Aorta (tissue), 5 donors: ENCODE data around the gene SECISBP2L. TPM values are rescaled to one million over a fixed set of nuclear protein-coding genes. Genes with fewer than 3 reads are reported as not detected.

Source experiments
- ATAC-seq: fragments of 200-7000 bp; cut with Tn5 transposase; one replicate; pipeline ENCODE4 v1.9.1; 2022; ENCODE audit warnings: moderate library complexity; ENCODE audit not compliant: low FRiP score
- DNase-seq, 2 donors: peaks; one replicate each; pipeline ENCODE4 v3.0.0-alpha.2; 2020
- H3K27ac ChIP-seq, 2 donors: one replicate each; pipeline ENCODE4 v1.5.1; 2013; ENCODE audit warnings: low read length in 2 of 2, mild to moderate bottlenecking in 2 of 2, moderate library complexity in 2 of 2, control low read depth in 1 of 2, inconsistent platforms in 1 of 2, low read depth in 1 of 2
- H3K27me3 ChIP-seq, 2 donors: one replicate each; pipeline ENCODE4 v1.6.1; 2013; ENCODE audit warnings: control low read depth in 1 of 2, low read length in 1 of 2, mild to moderate bottlenecking in 1 of 2, moderate library complexity in 1 of 2; ENCODE audit not compliant: insufficient read depth in 2 of 2, control insufficient read depth in 1 of 2
- H3K36me3 ChIP-seq, 2 donors: one replicate each; pipeline ENCODE4 v1.6.1; 2013; ENCODE audit warnings: control low read depth in 1 of 2, low read length in 1 of 2, mild to moderate bottlenecking in 1 of 2; ENCODE audit not compliant: insufficient read depth in 2 of 2, control insufficient read depth in 1 of 2
- H3K4me1 ChIP-seq, 2 donors: one replicate each; pipeline ENCODE4 v1.6.1; 2013; ENCODE audit warnings: low read length in 2 of 2, control low read depth in 1 of 2, mild to moderate bottlenecking in 1 of 2, moderate library complexity in 1 of 2; ENCODE audit not compliant: insufficient read depth in 2 of 2, control insufficient read depth in 1 of 2
- H3K4me3 ChIP-seq, 2 donors: one replicate each; pipeline ENCODE4 v1.5.1; 2013; ENCODE audit warnings: low read length in 2 of 2, control low read depth in 1 of 2, mild to moderate bottlenecking in 1 of 2
- H3K9me3 ChIP-seq: one replicate; pipeline ENCODE4 v1.6.1; 2013; ENCODE audit warnings: mild to moderate bottlenecking, low read length; ENCODE audit not compliant: control insufficient read depth
- WGBS, 2 donors: extraction: QIAGEN DNeasy Blood & Tissue Kit; methylation state at CpG; one replicate each; pipeline ENCODE4 v1.1.7; 2013; 5-methylcytosine and 5-hydroxymethylcytosine counted together
- intact Hi-C, 2 donors: fragments of 100-400 bp; cut with DNase I; formaldehyde crosslinking; loops; one replicate each; pipeline versions ENCODE4 v1.14.2 to v1.15.0; 2022
- polyA plus RNA-seq, 2 donors: library from polyadenylated mRNA; stranded (reverse); fragments of 200-250 nt; gene quantifications; one replicate each; pipeline ENCODE4 v1.2.3, GENCODE V29; 2013
- total RNA-seq, 2 donors: library from RNA; stranded (reverse); fragmentation: NEBNext Ultra II Directional; extraction: Animal tissue kit (Norgen Biotek cat#: 25700); gene quantifications; one replicate each; pipeline ENCODE4 v1.2.1, GENCODE V29; 2021
- donor health status: healthy with polysubstance abuse.
- donor health status: Bipolar disorder and iron deficiency.
- donor health status: DM: no; HTN: no; CAD: no.
- donor health status: DM: no; HTN: no; CAD: no.
- donor health status: DM: yes; HTN: yes; CAD: no.

SECISBP2L gene
- total and polyA plus RNA-seq, 4 donors = 8.1 to 82.2 (median 46.9) TPM

GRCh38 chr15:48996276-48996675 is 50.0 kb downstream of the SECISBP2L start:
- ATAC-seq (no peak), DNase-seq (no peak)
- Histone ChIP-seq H3K36me3 (peaks cover 4 to 8% of the 10 kb centered on the region in 2 donors), H3K9me3 (no peaks in the 10 kb centered on the region), H3K4me3 (no peak overlapping the region), H3K4me1 (no peaks in the 10 kb centered on the region), H3K27ac (no peak overlapping the region), H3K27me3 (no peaks in the 10 kb centered on the region)
- WGBS, 2 donors = 90 to 92% methylated on average over 2 of the region's 2 CpGs
- intact Hi-C loops = loop anchor here in 1 of 2 donors (10.0 kb wide), 1 partner anchor 129 kb away; no protein-coding TSS in a partner anchor

DNA sequence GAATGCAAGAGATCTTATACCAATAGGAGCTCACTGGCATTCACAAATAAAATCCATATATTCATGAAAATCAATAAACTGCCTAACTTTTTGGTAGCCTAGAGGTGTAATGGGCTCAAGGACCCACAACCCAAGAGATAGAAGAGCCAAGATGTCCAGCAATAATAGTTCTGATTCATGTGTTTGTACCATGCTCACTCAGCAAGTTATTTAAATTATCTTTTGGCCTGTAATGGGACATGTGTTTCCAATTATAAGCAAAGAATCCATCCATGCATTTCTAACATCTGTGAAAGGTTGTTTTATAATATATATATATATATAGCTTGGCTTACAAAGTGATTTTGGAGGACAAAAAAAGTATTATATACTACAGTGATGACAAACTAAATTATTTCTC is 52.9 kb downstream of the SECISBP2L start:
- no peak overlapping the region for H3K4me3 ChIP-seq
- DNase-seq (no peak), ATAC-seq (no peak)
- no peaks in the 10 kb centered on the region for H3K4me1 ChIP-seq
- peaks cover 5 to 6% of the 10 kb centered on the region in 2 donors for H3K36me3 ChIP-seq
- no peak overlapping the region for H3K27ac ChIP-seq
- H3K9me3 ChIP-seq = no peaks in the 10 kb centered on the region
- intact Hi-C loops = loop anchor here in 1 of 2 donors (10.0 kb wide), 1 partner anchor 131 kb away; no protein-coding TSS in a partner anchor
- H3K27me3 ChIP-seq = no peaks in the 10 kb centered on the region

DNA sequence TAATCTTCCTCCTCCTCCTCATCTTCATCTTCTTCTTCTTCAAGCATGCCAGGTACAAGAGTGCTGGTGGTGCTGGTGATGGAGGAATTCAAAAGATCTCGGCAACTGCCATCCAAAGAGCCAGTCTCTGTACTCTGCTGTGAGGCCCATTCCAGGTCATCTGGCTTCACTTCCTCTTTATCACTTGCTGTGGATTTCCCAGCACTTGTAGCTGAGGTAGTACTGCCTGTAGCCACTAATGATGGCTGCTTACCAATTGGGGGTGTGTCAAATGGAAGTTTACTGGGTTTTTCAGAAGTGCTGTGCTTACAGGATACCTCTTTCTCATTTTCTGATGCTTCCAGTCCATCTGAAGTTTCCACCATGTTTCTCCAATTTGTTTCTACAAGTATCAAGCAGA is 53.7 kb downstream of the SECISBP2L start:
- Histone ChIP-seq H3K4me1 (no peaks in the 10 kb centered on the region), H3K27ac (no peak overlapping the region), H3K4me3 (no peak overlapping the region), H3K36me3 (peaks cover 5 to 6% of the 10 kb centered on the region in 2 donors), H3K27me3 (no peaks in the 10 kb centered on the region), H3K9me3 (no peaks in the 10 kb centered on the region)
- WGBS, 2 donors = 94 to 95% methylated on average over 1 of the region's 1 CpG
- intact Hi-C loops = loop anchor here in 1 of 2 donors (10.0 kb wide), 1 partner anchor 132 kb away; no protein-coding TSS in a partner anchor
- DNase-seq (no peak), ATAC-seq (no peak)

DNA sequence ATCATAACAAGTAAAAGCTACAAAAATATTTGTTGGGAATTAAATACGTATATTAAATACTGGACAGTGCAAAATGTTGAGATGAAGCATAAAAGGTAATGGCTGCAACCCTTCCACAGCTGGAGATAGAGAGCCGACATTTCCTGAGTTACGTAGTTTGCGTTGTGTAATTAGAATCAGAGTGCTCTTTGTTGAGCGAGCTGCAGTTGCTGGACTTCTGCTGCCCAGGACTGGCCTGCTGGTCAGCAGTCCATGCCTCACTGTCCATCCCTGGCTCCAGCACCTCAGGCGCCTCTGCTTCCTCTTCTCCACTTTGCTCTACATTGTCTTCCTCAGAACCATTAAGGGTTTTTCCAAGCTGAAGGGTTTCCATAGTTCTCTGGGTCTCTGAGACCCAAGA is 54.1 kb downstream of the SECISBP2L start:
- Histone ChIP-seq H3K27ac (no peak overlapping the region), H3K36me3 (peaks cover 5 to 6% of the 10 kb centered on the region in 2 donors)

DNA sequence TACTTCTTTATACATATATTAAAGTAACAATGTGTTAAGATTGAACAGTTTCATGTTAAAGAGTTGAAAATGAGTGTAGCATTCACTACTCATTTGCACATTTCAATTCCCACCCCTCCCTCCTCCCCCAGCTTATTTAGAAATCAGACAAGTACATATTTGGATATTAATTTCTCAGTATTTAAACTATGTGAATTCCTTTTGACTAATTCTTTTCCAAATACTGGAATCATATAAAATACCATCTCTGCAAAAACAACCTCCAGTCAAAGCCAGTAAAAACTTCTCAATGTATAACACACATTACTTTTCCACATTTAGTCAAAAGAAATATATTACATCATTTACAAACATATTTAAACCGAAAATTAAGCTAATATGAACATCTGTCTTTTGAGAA is 57.1 kb downstream of the SECISBP2L start:
- Histone ChIP-seq H3K27ac (no peak overlapping the region), H3K36me3 (peaks cover 4 to 5% of the 10 kb centered on the region in 2 donors)
- WGBS, 2 donors = 10% methylated on average over 1 of the region's 1 CpG

More for the DNA sequence above, 54.1 kb downstream of the SECISBP2L start:
- intact Hi-C loops = loop anchor here in 1 of 2 donors (10.0 kb wide), 1 partner anchor 133 kb away; no protein-coding TSS in a partner anchor
- no peak overlapping the region for H3K4me3 ChIP-seq
- ATAC-seq (no peak), DNase-seq (no peak)
- no peaks in the 10 kb centered on the region for H3K9me3 ChIP-seq
- H3K4me1 ChIP-seq = no peaks in the 10 kb centered on the region
- H3K27me3 ChIP-seq = no peaks in the 10 kb centered on the region
- WGBS, 2 donors = 96 to 98% methylated on average over 6 of the region's 6 CpGs

GRCh38 chr15:48987142-48987541 is 59.1 kb downstream of the SECISBP2L start:
- Histone ChIP-seq H3K4me3 (no peak overlapping the region), H3K9me3 (no peaks in the 10 kb centered on the region), H3K27ac (peak overlapping the region in 1 of 2 donors; percentile 37), H3K36me3 (peaks cover 1 to 5% of the 10 kb centered on the region in 2 donors), H3K27me3 (no peaks in the 10 kb centered on the region), H3K4me1 (peaks cover 2 to 4% of the 10 kb centered on the region in 2 donors)
- ATAC-seq = no peak
- intact Hi-C loops = loop anchor here in 1 of 2 donors (5.0 to 10.0 kb wide), 2 partner anchors 58 to 110 kb away; partner anchors contain the start of genes EID1 and SECISBP2L
- no peak for DNase-seq

More for the DNA sequence above, 57.1 kb downstream of the SECISBP2L start:
- no peak for DNase-seq
- Histone ChIP-seq H3K4me1 (peaks cover 2 to 4% of the 10 kb centered on the region in 2 donors), H3K4me3 (no peak overlapping the region), H3K9me3 (no peaks in the 10 kb centered on the region), H3K27me3 (no peaks in the 10 kb centered on the region)
- no peak for ATAC-seq
- intact Hi-C loops = loop anchor here in 1 of 2 donors (5.0 to 10.0 kb wide), 2 partner anchors 56 to 112 kb away; partner anchors contain the start of genes EID1 and SECISBP2L

GRCh38 chr15:48986240-48986639 is 60.0 kb downstream of the SECISBP2L start:
- Histone ChIP-seq H3K9me3 (no peaks in the 10 kb centered on the region), H3K36me3 (no peaks in the 10 kb centered on the region), H3K4me3 (no peak overlapping the region), H3K27ac (peak overlapping the region in 1 of 2 donors; percentile 81), H3K4me1 (peaks cover 2 to 4% of the 10 kb centered on the region in 2 donors), H3K27me3 (no peaks in the 10 kb centered on the region)
- intact Hi-C loops = loop anchor here in 1 of 2 donors (5.0 to 10.0 kb wide), 2 partner anchors 59 to 109 kb away; partner anchors contain the start of genes EID1 and SECISBP2L
- DNase-seq (no peak), ATAC-seq (no peak)
- WGBS, 2 donors = 90 to 93% methylated on average over 5 of the region's 5 CpGs

GRCh38 chr15:48985516-48985915 is 60.7 kb downstream of the SECISBP2L start:
- Histone ChIP-seq H3K4me3 (no peak overlapping the region), H3K4me1 (peaks cover 2 to 4% of the 10 kb centered on the region in 2 donors), H3K27me3 (no peaks in the 10 kb centered on the region), H3K27ac (peak overlapping the region; percentile 68 to 81), H3K9me3 (no peaks in the 10 kb centered on the region), H3K36me3 (no peaks in the 10 kb centered on the region)
- 63 to 66% methylated on average over 3 of the region's 3 CpGs for WGBS, 2 donors
- intact Hi-C loops = loop anchor here in 1 of 2 donors (5.0 to 10.0 kb wide), 2 partner anchors 59 to 108 kb away; partner anchors contain the start of genes EID1 and SECISBP2L
- no peak for DNase-seq
- ATAC-seq = no peak

DNA sequence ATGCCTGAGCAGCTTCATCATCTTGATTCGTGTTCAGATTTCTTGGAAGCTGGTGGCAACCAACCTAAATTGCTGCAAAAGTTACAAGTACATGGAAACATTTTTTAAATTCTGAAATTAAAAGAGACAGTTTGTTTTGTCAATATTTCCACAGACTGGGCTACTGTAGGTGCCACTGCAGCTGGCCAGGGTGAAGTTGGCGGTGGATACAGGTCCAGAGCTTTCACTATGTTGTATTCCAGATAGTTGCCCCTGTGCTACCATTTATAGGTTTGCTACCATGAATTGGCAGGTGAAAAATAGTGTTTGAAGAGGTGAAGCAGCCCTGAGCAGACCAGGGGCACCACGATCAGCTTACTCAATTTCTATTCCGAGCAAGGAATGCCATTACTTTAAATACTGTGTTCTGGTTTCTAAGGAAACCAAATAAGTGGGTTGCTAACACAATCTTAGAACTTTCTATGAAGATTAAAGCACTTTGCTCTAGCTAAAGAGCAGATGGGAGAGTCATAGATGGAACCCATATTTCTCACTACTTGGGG is 61.4 kb downstream of the SECISBP2L start:
- no peak overlapping the region for H3K4me3 ChIP-seq
- intact Hi-C loops = loop anchor here in 1 of 2 donors (5.0 to 10.0 kb wide), 2 partner anchors 60 to 108 kb away; partner anchors contain the start of genes EID1 and SECISBP2L
- H3K27ac ChIP-seq = peak overlapping the region; percentile 68 to 95
- no peaks in the 10 kb centered on the region for H3K36me3 ChIP-seq
- H3K4me1 ChIP-seq = peaks cover 2 to 4% of the 10 kb centered on the region in 2 donors
- H3K27me3 ChIP-seq = no peaks in the 10 kb centered on the region
- ATAC-seq = peak; percentile 72
- no peaks in the 10 kb centered on the region for H3K9me3 ChIP-seq
- no peak for DNase-seq
- 4 to 9% methylated on average over 4 of the region's 4 CpGs for WGBS, 2 donors
